ENCODE results near the gene MYL7.

DNA sequence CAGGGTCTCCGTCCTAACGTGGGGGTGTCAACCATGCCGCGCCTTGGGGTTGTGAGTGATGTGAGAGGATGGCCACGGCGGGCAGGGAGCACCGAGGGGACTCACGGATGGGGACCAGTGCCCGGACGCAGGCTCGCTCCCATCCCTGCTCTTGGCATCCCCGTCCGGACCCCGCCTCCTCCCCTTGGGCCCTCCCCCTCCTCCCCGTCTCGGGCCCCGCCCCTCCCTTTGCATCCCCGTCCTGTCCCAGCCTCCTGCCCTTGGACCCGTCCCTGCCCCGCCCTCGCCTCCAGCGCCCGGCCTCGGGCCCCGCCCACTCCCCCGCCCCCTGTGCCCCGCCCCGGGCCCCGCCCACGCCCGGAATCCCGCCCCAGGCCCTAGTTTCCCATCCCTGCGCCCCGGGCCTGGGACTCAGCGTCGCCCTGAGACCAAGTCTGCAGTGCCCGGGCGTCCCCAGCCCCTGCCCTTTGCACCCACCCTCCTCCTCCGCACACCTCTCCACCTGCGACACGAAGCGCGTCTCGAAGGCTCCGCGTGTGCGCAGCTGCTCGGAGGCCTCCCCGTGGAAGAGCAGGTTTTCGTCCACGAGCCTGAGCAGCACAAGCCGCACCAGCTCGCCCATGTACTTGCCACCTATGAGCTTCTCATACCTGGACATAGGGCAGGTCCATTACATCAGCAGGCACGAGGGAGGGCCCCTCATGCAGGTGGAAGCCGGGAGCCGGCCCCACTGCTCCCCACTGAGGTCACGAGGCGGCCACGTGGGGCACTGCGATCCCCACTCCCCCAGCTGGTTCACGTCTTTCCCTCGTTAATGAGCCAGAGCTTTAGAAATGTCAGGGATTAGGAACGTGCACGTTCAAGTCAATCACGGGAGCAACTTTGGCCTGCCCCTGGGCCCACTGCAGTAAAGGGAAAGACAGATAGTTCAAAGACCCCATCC lies 5.1 kb upstream of the MYL7 start:
- TF ChIP-seq TCF7L2 (IDR thresholded peaks at IDR 0.05; ENCODE audit: low read depth, low read length) (no peak), POLR2AphosphoS5 (IDR thresholded peaks at IDR 0.05; ENCODE audit: low read depth, low read length) (no peak), SIN3A (IDR thresholded peaks at IDR 0.05; ENCODE audit: borderline replicate concordance, insufficient read depth, low read depth, low read length) (no peak)
- TF ChIP-seq, protein P1, sequence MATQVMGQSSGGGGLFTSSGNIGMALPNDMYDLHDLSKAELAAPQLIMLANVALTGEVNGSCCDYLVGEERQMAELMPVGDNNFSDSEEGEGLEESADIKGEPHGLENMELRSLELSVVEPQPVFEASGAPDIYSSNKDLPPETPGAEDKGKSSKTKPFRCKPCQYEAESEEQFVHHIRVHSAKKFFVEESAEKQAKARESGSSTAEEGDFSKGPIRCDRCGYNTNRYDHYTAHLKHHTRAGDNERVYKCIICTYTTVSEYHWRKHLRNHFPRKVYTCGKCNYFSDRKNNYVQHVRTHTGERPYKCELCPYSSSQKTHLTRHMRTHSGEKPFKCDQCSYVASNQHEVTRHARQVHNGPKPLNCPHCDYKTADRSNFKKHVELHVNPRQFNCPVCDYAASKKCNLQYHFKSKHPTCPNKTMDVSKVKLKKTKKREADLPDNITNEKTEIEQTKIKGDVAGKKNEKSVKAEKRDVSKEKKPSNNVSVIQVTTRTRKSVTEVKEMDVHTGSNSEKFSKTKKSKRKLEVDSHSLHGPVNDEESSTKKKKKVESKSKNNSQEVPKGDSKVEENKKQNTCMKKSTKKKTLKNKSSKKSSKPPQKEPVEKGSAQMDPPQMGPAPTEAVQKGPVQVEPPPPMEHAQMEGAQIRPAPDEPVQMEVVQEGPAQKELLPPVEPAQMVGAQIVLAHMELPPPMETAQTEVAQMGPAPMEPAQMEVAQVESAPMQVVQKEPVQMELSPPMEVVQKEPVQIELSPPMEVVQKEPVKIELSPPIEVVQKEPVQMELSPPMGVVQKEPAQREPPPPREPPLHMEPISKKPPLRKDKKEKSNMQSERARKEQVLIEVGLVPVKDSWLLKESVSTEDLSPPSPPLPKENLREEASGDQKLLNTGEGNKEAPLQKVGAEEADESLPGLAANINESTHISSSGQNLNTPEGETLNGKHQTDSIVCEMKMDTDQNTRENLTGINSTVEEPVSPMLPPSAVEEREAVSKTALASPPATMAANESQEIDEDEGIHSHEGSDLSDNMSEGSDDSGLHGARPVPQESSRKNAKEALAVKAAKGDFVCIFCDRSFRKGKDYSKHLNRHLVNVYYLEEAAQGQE (IDR thresholded peaks at IDR 0.05; ENCODE audit: insufficient read depth in 1 of 2, low read depth in 2 of 2, low read length in 1 of 2): no peak
- TF ChIP-seq, protein P2, sequence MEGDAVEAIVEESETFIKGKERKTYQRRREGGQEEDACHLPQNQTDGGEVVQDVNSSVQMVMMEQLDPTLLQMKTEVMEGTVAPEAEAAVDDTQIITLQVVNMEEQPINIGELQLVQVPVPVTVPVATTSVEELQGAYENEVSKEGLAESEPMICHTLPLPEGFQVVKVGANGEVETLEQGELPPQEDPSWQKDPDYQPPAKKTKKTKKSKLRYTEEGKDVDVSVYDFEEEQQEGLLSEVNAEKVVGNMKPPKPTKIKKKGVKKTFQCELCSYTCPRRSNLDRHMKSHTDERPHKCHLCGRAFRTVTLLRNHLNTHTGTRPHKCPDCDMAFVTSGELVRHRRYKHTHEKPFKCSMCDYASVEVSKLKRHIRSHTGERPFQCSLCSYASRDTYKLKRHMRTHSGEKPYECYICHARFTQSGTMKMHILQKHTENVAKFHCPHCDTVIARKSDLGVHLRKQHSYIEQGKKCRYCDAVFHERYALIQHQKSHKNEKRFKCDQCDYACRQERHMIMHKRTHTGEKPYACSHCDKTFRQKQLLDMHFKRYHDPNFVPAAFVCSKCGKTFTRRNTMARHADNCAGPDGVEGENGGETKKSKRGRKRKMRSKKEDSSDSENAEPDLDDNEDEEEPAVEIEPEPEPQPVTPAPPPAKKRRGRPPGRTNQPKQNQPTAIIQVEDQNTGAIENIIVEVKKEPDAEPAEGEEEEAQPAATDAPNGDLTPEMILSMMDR (IDR thresholded peaks at IDR 0.05): no peak

Measured in Panc1 (cell line).